HepG2 (cell line): ENCODE data around the gene COX14. TPM values are rescaled to one million over a fixed set of nuclear protein-coding genes. Genes with fewer than 3 reads are reported as not detected.

ENCODE experiments used
- ELF1 ChIP-seq: sonication (generic); formaldehyde crosslinking; IDR thresholded peaks from 2 replicates; pipeline ENCODE4 v1.4.0; 2020; ENCODE audit warnings: missing genetic modification reagents
- FOSL2 ChIP-seq: sonication (generic); formaldehyde crosslinking; IDR thresholded peaks from 2 replicates; pipeline ENCODE4 v1.4.0; 2020; ENCODE audit warnings: missing genetic modification reagents
- MAFG ChIP-seq: sonication (generic); formaldehyde crosslinking; IDR thresholded peaks from 2 replicates; pipeline ENCODE4 v1.5.1; 2020; ENCODE audit warnings: mild to moderate bottlenecking, missing genetic modification reagents
- MAZ ChIP-seq, 2 experiments: sonication (generic) in 1 of 2; formaldehyde crosslinking in 1 of 2; IDR thresholded peaks; 2 replicates each; pipeline versions ENCODE4 v1.5.0 to v1.6.1; 2012 to 2020; ENCODE audit warnings: low read depth in 2 of 2, mild to moderate bottlenecking in 2 of 2, borderline replicate concordance in 1 of 2, improper control_type of control experiment in 1 of 2, low read length in 1 of 2, missing genetic modification reagents in 1 of 2, moderate library complexity in 1 of 2
- MED1 ChIP-seq: sonication (generic); formaldehyde crosslinking; IDR thresholded peaks from 2 replicates; pipeline ENCODE4 v1.4.0; 2020; ENCODE audit warnings: missing genetic modification reagents
- MEF2D ChIP-seq: sonication (generic); formaldehyde crosslinking; IDR thresholded peaks from 2 replicates; pipeline ENCODE4 v1.5.1; 2020; ENCODE audit warnings: mild to moderate bottlenecking, missing genetic modification reagents
- MTA1 ChIP-seq: sonication (generic); formaldehyde crosslinking; IDR thresholded peaks from 2 replicates; pipeline ENCODE4 v1.4.0; 2020; ENCODE audit warnings: missing genetic modification reagents, mild to moderate bottlenecking, borderline replicate concordance
- RFX5 ChIP-seq: IDR thresholded peaks from 2 replicates; pipeline ENCODE4 v1.6.1; 2011; ENCODE audit warnings: low read depth, low read length, improper control_type of control experiment
- SMYD3 ChIP-seq: sonication (generic); formaldehyde crosslinking; IDR thresholded peaks from 2 replicates; pipeline ENCODE4 v1.8.1; 2023; ENCODE audit warnings: mild to moderate bottlenecking, missing genetic modification reagents
- SNRNP70 ChIP-seq: fragments of 200-400 bp; formaldehyde crosslinking; IDR thresholded peaks from 2 replicates; pipeline ENCODE4 v1.6.1; 2017; ENCODE audit warnings: mild to moderate bottlenecking, low read depth, low read length, moderate library complexity
- SOX6 ChIP-seq, 2 experiments: fragments of 450-650 bp in 1 of 2; sonication (generic) in 1 of 2; formaldehyde crosslinking in 1 of 2; IDR thresholded peaks; 2 replicates each; pipeline versions ENCODE4 v1.4.0 to v1.6.1; 2017 to 2020; ENCODE audit warnings: antibody characterized with exemption in 1 of 2, mild to moderate bottlenecking in 1 of 2, missing genetic modification reagents in 1 of 2
- TARDBP ChIP-seq: sonication (generic); formaldehyde crosslinking; IDR thresholded peaks from 2 replicates; pipeline ENCODE4 v1.8.0; 2022; ENCODE audit warnings: mild to moderate bottlenecking, missing genetic modification reagents
- ZMYM3 ChIP-seq: sonication (generic); formaldehyde crosslinking; IDR thresholded peaks from 2 replicates; pipeline ENCODE4 v1.5.1; 2020; ENCODE audit warnings: mild to moderate bottlenecking, missing genetic modification reagents
- ZNF24 ChIP-seq: fragments of 450-650 bp; IDR thresholded peaks from 2 replicates; pipeline ENCODE4 v1.6.1; 2017; ENCODE audit warnings: antibody characterized with exemption, mild to moderate bottlenecking
- ZNF33B ChIP-seq: sonication (generic); formaldehyde crosslinking; IDR thresholded peaks from 2 replicates; pipeline ENCODE4 v1.5.1; 2020; ENCODE audit warnings: mild to moderate bottlenecking, missing genetic modification reagents
- ZSCAN20 ChIP-seq: sonication (generic); formaldehyde crosslinking; IDR thresholded peaks from 2 replicates; pipeline ENCODE4 v1.4.0; 2020; ENCODE audit warnings: missing genetic modification reagents, mild to moderate bottlenecking, borderline replicate concordance
- polyA plus RNA-seq, 8 experiments: library from polyadenylated mRNA; depleted of rRNA in 3 of 8; stranded (reverse) in 7 of 8; unstranded in 1 of 8; fragments of >200 nt; fragmentation: Illumina TruSeq in 4 of 8; extraction: Trizol in 4 of 8; gene quantifications; 2 replicates each; pipeline versions ENCODE4 v1.2.1 to v1.2.3, GENCODE V29; 2011 to 2016; ENCODE audit warnings: low read depth in 4 of 8, missing spikeins in 1 of 8, mixed read lengths in 1 of 8; ENCODE audit not compliant: insufficient read depth in 1 of 8
- total RNA-seq, 5 experiments: library from RNA; depleted of rRNA; stranded (reverse); fragments of >200 nt; fragmentation: Illumina TruSeq; extraction: Trizol; gene quantifications; 2 replicates each; pipeline ENCODE4 v1.2.3, GENCODE V29; 2016; ENCODE audit warnings: low read depth in 1 of 5
- TF ChIP-seq, protein P1 (sequence below): IDR thresholded peaks from 2 replicates; pipeline ENCODE4 v1.6.1; 2018; ENCODE audit warnings: missing genetic modification reagents, mild to moderate bottlenecking, missing compliant biosample characterization
- TF ChIP-seq, protein P2 (sequence below): sonication (generic); formaldehyde crosslinking; IDR thresholded peaks from 2 replicates; pipeline ENCODE4 v1.4.0; 2020; ENCODE audit warnings: missing genetic modification reagents
- TF ChIP-seq, protein P3 (sequence below): sonication (generic); formaldehyde crosslinking; IDR thresholded peaks from 2 replicates; pipeline ENCODE4 v1.4.0; 2020; ENCODE audit warnings: missing genetic modification reagents
- TF ChIP-seq, protein P4 (sequence below): sonication (generic); formaldehyde crosslinking; conservative IDR thresholded peaks from 2 replicates; pipeline ENCODE4 v1.4.0; 2020; ENCODE audit warnings: missing genetic modification reagents
- TF ChIP-seq, protein P5 (sequence below): sonication (generic); formaldehyde crosslinking; IDR thresholded peaks from 2 replicates; pipeline ENCODE4 v1.5.0; 2020; ENCODE audit warnings: mild to moderate bottlenecking, missing genetic modification reagents, moderate library complexity

COX14 gene
- total and polyA plus RNA-seq, 2 of the 13 experiments (the other 11 are each of a cell fraction or from before 2014, with no cell fraction given), result 53.0 to 71.6 TPM

DNA sequence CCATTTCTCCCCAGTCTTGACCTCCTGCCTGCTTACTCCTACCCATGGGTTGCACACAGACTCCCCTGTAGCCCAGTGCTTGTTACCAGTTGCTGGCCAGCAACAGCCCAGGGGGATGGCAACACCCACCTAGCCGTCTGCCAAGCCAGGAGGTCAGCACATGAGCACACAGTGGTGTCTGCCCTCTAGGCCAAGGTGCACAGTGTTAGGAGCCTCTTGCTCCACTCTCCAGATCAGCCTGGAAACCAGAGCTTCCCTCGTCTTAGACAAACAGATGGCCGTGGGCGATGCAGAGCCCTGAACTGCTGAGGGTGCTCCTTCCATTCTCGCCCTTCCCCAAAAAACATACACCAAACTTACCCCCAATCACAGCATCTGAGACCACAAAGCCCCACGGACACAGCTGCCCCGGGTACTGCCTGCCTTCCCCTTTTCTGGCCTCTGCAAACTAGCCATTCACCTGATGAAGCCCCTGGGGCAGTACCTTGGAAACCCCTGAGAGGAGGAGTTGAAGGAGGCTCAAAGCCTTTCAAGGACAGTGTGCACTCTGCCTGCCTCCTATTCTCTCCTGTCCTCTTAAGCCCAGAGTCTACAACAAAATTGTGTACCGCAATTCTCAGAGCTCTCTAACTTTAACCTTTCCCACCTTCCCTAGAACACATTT lies 9.3 kb upstream of the COX14 start (continued):
- TF ChIP-seq, protein P1, sequence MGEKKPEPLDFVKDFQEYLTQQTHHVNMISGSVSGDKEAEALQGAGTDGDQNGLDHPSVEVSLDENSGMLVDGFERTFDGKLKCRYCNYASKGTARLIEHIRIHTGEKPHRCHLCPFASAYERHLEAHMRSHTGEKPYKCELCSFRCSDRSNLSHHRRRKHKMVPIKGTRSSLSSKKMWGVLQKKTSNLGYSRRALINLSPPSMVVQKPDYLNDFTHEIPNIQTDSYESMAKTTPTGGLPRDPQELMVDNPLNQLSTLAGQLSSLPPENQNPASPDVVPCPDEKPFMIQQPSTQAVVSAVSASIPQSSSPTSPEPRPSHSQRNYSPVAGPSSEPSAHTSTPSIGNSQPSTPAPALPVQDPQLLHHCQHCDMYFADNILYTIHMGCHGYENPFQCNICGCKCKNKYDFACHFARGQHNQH, result peak; percentile 47; the same call in 1 of the 2 replicates
- TF ChIP-seq ZSCAN20, result no peak
- TF ChIP-seq ZNF33B (CRISPR knock-in tag), result peak; percentile 41; the same call in 1 of the 2 replicates
- peak; percentile 73; the same call in 1 of the 2 replicates for TF ChIP-seq MTA1 (CRISPR knock-in tag)
- TF ChIP-seq SOX6 (IDR thresholded peaks at IDR 0.05), result no peak
- peak; percentile 48; the same call in 1 of the 2 replicates for TF ChIP-seq SOX6 (CRISPR knock-in tag; IDR thresholded peaks at IDR 0.05)
- TF ChIP-seq, protein P2, sequence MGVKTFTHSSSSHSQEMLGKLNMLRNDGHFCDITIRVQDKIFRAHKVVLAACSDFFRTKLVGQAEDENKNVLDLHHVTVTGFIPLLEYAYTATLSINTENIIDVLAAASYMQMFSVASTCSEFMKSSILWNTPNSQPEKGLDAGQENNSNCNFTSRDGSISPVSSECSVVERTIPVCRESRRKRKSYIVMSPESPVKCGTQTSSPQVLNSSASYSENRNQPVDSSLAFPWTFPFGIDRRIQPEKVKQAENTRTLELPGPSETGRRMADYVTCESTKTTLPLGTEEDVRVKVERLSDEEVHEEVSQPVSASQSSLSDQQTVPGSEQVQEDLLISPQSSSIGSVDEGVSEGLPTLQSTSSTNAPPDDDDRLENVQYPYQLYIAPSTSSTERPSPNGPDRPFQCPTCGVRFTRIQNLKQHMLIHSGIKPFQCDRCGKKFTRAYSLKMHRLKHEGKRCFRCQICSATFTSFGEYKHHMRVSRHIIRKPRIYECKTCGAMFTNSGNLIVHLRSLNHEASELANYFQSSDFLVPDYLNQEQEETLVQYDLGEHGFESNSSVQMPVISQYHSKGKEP, result no peak
- no peak for TF ChIP-seq SMYD3 (CRISPR knock-in tag)
- no peak; the same call in 1 of the 2 replicates for TF ChIP-seq MEF2D (CRISPR knock-in tag)
- 0 out of 2 replicates have a peak, but pooled peaks have one; percentile 4 for TF ChIP-seq RFX5
- TF ChIP-seq, protein P3, sequence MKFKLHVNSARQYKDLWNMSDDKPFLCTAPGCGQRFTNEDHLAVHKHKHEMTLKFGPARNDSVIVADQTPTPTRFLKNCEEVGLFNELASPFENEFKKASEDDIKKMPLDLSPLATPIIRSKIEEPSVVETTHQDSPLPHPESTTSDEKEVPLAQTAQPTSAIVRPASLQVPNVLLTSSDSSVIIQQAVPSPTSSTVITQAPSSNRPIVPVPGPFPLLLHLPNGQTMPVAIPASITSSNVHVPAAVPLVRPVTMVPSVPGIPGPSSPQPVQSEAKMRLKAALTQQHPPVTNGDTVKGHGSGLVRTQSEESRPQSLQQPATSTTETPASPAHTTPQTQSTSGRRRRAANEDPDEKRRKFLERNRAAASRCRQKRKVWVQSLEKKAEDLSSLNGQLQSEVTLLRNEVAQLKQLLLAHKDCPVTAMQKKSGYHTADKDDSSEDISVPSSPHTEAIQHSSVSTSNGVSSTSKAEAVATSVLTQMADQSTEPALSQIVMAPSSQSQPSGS (CRISPR knock-in tag), result peak; percentile 50; the same call in 1 of the 2 replicates
- no peak for TF ChIP-seq TARDBP
- TF ChIP-seq SNRNP70, result no peak
- TF ChIP-seq MED1 (CRISPR knock-in tag), result peak; percentile 39; the same call in 1 of the 2 replicates
- no peak for TF ChIP-seq MAFG
- TF ChIP-seq FOSL2, result 0 out of 2 replicates have a peak, but pooled peaks have one; percentile 8
- 0 out of 2 replicates have a peak, but pooled peaks have one; percentile 21 for TF ChIP-seq ZMYM3 (CRISPR knock-in tag)
- TF ChIP-seq, protein P4, sequence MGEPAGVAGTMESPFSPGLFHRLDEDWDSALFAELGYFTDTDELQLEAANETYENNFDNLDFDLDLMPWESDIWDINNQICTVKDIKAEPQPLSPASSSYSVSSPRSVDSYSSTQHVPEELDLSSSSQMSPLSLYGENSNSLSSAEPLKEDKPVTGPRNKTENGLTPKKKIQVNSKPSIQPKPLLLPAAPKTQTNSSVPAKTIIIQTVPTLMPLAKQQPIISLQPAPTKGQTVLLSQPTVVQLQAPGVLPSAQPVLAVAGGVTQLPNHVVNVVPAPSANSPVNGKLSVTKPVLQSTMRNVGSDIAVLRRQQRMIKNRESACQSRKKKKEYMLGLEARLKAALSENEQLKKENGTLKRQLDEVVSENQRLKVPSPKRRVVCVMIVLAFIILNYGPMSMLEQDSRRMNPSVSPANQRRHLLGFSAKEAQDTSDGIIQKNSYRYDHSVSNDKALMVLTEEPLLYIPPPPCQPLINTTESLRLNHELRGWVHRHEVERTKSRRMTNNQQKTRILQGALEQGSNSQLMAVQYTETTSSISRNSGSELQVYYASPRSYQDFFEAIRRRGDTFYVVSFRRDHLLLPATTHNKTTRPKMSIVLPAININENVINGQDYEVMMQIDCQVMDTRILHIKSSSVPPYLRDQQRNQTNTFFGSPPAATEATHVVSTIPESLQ (CRISPR knock-in tag), result no peak
- TF ChIP-seq ZNF24, result no peak
- TF ChIP-seq ELF1 (CRISPR knock-in tag), result peak; percentile 26; the same call in 1 of the 2 replicates
- TF ChIP-seq MAZ (IDR thresholded peaks at IDR 0.05; ENCODE audit: borderline replicate concordance, low read depth, low read length), result no peak
- peak; percentile 36; the same call in 1 of the 2 replicates for TF ChIP-seq MAZ (CRISPR knock-in tag; IDR thresholded peaks at IDR 0.05; ENCODE audit: low read depth)
- TF ChIP-seq, protein P5, sequence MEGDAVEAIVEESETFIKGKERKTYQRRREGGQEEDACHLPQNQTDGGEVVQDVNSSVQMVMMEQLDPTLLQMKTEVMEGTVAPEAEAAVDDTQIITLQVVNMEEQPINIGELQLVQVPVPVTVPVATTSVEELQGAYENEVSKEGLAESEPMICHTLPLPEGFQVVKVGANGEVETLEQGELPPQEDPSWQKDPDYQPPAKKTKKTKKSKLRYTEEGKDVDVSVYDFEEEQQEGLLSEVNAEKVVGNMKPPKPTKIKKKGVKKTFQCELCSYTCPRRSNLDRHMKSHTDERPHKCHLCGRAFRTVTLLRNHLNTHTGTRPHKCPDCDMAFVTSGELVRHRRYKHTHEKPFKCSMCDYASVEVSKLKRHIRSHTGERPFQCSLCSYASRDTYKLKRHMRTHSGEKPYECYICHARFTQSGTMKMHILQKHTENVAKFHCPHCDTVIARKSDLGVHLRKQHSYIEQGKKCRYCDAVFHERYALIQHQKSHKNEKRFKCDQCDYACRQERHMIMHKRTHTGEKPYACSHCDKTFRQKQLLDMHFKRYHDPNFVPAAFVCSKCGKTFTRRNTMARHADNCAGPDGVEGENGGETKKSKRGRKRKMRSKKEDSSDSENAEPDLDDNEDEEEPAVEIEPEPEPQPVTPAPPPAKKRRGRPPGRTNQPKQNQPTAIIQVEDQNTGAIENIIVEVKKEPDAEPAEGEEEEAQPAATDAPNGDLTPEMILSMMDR (CRISPR knock-in tag), result peak; percentile 24; the same call in 1 of the 2 replicates
